Activated T-helper 2 cell treated with anti-CD3 and anti-CD28 coated beads, Interferon-gamma antibody, Interleukin-2, Interleukin-4, amounts not matched to agents 10 μg/mL and 5 μg/mL and 100 μg/mL, durations not matched to agents 14 hours and 24 hours and 36 hours (primary cell): ENCODE results near the gene MKRN2. TPM values are rescaled to one million over a fixed set of nuclear protein-coding genes. Genes with fewer than 3 reads are reported as not detected.
"Not testable (repeated sequence)": the region's sequence is repeated elsewhere in the genome, so short reads cannot be mapped to it uniquely, and the experiment has no call there.

Source experiments
- DNase-seq: peaks from one replicate; pipeline ENCODE4 v3.0.0; 2021; ENCODE audit warnings: low spot score
- H3K27ac Mint-ChIP-seq: one replicate; pipeline ENCODE4 v1.8.0; 2021; ENCODE audit warnings: mixed read lengths
- H3K27me3 Mint-ChIP-seq: one replicate; pipeline ENCODE4 v1.8.0; 2021; ENCODE audit warnings: low read depth, mixed read lengths
- H3K36me3 Mint-ChIP-seq: one replicate; pipeline ENCODE4 v1.8.0; 2021; ENCODE audit warnings: low read depth, mixed read lengths
- H3K4me1 Mint-ChIP-seq: one replicate; pipeline ENCODE4 v1.8.0; 2021; ENCODE audit warnings: low read depth, mixed read lengths
- H3K4me3 Mint-ChIP-seq: one replicate; pipeline ENCODE4 v1.8.0; 2021; ENCODE audit warnings: low read depth, mild to moderate bottlenecking, moderate library complexity, mixed read lengths
- H3K9me3 Mint-ChIP-seq: one replicate; pipeline ENCODE4 v1.8.0; 2021; ENCODE audit warnings: mixed read lengths
- intact Hi-C: fragments of 100-400 bp; cut with micrococcal nuclease; formaldehyde crosslinking; loops from one replicate; pipeline ENCODE4 v1.15.1; 2023
- total RNA-seq: library from RNA; stranded (reverse); gene quantifications from 2 replicates; pipeline ENCODE4 v1.2.3, GENCODE V29; 2022

Gene MKRN2
- total RNA-seq, 1 donor from 2014 or later, result 24.7 TPM

DNA sequence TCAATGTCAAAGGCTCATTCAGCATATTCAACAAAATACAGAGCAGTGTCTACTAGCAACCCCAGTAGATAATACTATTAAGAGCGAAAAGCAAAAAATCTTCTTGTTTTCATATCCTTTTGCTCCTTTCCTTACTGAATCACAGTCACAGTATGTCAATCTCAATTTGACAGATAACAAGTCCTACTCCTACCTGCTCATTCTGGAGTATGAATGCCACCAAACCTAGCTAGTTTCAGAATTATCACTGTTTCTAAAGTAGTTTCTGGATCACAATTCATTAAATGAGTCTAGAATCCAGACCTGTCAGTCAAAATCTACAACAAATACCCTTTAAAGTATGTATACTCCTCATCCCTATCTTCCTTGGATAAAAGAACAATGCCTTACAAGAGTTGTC, 51.5 kb downstream of the MKRN2 start:
- Mint-ChIP-seq H3K36me3 (peaks cover 65% of the 10 kb centered on the region), H3K27me3 (no peaks in the 10 kb centered on the region), H3K4me3 (no peak overlapping the region), H3K9me3 (no peaks in the 10 kb centered on the region), H3K4me1 (peaks cover 14% of the 10 kb centered on the region), H3K27ac (no peak overlapping the region)
- intact Hi-C loops, result no loop called here
- DNase-seq, result no peak

DNA sequence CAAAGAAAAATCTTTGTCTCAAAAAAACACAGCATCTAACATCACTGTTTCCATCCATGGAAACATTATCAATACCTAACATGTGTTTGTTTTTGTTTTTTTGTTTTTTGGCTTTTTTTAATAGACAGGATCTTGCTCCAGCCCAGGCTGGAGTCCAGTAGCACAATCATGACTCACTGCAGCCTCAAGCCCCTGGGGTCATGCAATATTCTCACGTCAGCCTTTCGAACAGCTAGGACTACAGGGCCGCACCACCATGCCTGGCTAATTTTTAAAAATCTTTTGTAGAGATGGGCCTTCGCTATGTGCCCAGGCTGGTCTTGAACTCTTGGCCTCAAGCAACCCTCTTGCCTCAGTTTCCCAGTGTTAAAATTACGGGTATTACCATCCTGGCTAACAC, 54.2 kb downstream of the MKRN2 start:
- Mint-ChIP-seq H3K36me3 (peaks cover 57% of the 10 kb centered on the region), H3K27me3 (no peaks in the 10 kb centered on the region), H3K4me1 (peaks cover 31% of the 10 kb centered on the region), H3K4me3 (no peak overlapping the region), H3K27ac (no peak overlapping the region), H3K9me3 (no peaks in the 10 kb centered on the region)
- no peak for DNase-seq
- intact Hi-C loops, result loop anchor here (5.0 kb wide), 1 partner anchor 51 kb away; the partner anchor contains the start of gene RAF1

DNA sequence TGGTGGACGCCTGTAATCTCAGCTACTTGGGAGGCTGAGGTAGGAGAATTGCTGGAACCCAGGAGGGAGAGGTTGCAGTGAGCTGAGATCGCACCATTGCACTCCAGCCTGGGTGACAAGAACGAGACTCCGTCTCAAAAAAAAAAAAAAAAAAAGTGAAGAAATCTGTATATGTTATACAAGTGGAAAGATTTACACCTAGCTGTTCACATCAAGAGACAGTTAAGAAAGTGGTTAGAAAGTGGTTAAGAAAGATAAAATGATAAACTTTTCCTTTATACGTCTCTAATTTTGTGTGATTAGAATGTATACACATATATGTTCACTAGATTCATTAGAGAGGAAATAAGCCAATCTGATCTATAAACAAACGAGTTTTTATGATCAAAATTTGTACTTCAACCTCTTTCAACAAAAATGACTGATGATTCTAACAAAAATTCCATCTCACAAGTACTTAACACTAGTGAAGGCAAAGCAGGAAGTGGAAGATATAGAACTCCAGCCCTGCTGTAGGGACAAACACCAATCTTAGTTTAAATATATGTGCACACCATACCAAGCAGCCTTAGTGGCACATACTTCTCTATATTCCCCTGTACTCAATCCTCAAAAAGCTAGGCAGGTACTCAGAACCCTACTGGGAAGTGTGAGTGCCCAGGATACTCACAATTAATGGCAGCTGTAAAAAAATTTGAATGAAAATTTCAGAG, 55.8 kb downstream of the MKRN2 start:
- peak overlapping the region; percentile 39 for H3K27ac Mint-ChIP-seq
- intact Hi-C loops, result loop anchor here (5.0 kb wide), 1 partner anchor 50 kb away; the partner anchor contains the start of gene RAF1
- H3K36me3 Mint-ChIP-seq, result peaks cover 54% of the 10 kb centered on the region
- no peaks in the 10 kb centered on the region for H3K27me3 Mint-ChIP-seq
- peaks cover 32% of the 10 kb centered on the region for H3K4me1 Mint-ChIP-seq
- H3K9me3 Mint-ChIP-seq, result no peaks in the 10 kb centered on the region
- no peak overlapping the region for H3K4me3 Mint-ChIP-seq
- DNase-seq, result no peak

DNA sequence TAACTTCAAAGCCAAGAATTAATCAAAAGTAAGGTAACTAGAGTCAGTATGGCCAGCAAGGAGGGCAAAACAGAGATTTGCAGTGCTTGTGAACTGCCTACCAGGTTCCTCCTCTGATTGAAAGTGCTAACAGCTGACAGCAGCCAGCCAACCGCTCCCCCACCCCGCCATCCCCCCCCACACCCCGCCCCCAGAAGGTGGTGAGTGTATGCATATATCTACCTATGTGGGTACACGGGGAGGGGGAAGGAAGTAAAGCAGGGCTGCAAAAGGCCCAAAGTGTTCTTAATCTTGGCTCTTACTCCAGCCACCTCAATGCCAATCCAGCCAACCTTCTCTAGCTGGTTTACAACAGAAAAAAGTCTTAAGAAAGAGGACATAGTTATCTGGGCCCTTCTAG, 56.4 kb downstream of the MKRN2 start:
- no peak overlapping the region for H3K4me3 Mint-ChIP-seq
- H3K27me3 Mint-ChIP-seq, result no peaks in the 10 kb centered on the region
- peaks cover 32% of the 10 kb centered on the region for H3K4me1 Mint-ChIP-seq
- DNase-seq, result no peak
- intact Hi-C loops, result loop anchor here (5.0 kb wide), 1 partner anchor 49 kb away; the partner anchor contains the start of gene RAF1
- peaks cover 53% of the 10 kb centered on the region for H3K36me3 Mint-ChIP-seq
- H3K9me3 Mint-ChIP-seq, result no peaks in the 10 kb centered on the region
- H3K27ac Mint-ChIP-seq, result peak overlapping the region; percentile 39

DNA sequence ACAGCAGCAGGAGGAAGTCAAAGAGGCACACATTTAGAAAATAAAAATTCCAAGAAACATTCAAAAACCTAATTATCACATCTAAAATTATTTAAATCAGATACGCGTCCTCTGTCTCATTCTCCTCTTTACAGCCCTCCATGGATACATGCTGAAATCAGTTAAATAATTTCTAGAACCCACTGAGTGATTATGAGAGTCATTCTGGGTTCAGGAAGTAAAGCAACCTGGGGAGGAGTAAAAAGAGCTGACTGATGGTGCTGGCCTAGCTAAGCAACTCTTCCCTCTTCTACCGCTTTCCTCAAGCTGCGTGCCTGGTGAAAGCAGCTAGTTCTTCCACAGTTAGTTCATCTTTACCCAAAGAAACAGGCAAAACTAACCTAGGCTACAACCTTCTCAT, 58.4 kb downstream of the MKRN2 start:
- no peaks in the 10 kb centered on the region for H3K27me3 Mint-ChIP-seq

DNA sequence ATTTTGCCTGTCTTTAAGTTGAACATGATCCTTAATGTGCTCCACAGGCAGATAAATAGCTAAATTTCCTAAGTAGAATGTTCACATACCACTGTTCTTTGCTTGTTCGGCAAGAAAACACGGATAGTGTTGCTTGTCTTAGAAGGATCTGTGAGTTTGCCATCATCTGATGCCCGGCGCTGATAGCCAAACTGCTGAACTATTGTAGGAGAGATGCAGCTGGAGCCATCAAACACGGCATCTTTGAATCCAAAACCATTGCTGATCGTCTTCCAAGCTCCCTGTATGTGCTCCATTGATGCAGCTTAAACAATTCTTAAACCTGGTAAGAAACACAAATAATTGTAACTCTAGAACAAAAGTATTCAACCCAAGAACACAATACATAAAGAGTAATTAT, 61.5 kb downstream of the MKRN2 start:
- intact Hi-C loops, result no loop called here
- H3K27me3 Mint-ChIP-seq, result no peaks in the 10 kb centered on the region

More for the DNA sequence above, 58.4 kb downstream of the MKRN2 start:
- no peak for DNase-seq
- peaks cover 45% of the 10 kb centered on the region for H3K36me3 Mint-ChIP-seq
- no peaks in the 10 kb centered on the region for H3K9me3 Mint-ChIP-seq
- H3K4me3 Mint-ChIP-seq, result no peak overlapping the region
- H3K27ac Mint-ChIP-seq, result no peak overlapping the region
- H3K4me1 Mint-ChIP-seq, result peaks cover 30% of the 10 kb centered on the region
- intact Hi-C loops, result no loop called here

DNA sequence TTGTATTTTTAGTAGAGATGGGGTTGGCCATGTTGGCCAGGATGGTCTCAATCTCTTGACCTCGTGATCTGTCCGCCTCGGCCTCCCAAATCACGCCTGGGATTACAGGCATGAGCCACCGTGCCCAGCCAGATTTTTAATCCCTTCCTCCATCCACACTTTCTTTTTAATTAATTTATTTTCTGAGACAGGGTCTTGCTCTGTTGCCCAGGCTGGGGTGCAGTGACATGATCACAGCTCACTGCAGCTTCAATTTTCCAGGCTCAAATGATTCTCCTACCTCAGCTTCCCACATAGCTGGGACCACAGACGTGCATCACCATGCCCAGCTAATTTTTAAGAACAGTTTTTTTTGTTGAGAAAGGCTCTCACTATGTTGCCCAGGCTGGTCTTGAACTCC, 63.4 kb downstream of the MKRN2 start:
- no peak overlapping the region for H3K4me3 Mint-ChIP-seq
- H3K4me1 Mint-ChIP-seq, result peaks cover 26% of the 10 kb centered on the region
- H3K36me3 Mint-ChIP-seq, result peaks cover 19% of the 10 kb centered on the region
- DNase-seq, result no peak
- no peak overlapping the region for H3K27ac Mint-ChIP-seq
- H3K27me3 Mint-ChIP-seq, result no peaks in the 10 kb centered on the region
- intact Hi-C loops, result no loop called here
- H3K9me3 Mint-ChIP-seq, result no peaks in the 10 kb centered on the region

More for the DNA sequence above, 61.5 kb downstream of the MKRN2 start:
- no peak overlapping the region for H3K27ac Mint-ChIP-seq
- no peaks in the 10 kb centered on the region for H3K9me3 Mint-ChIP-seq
- no peak for DNase-seq
- H3K4me1 Mint-ChIP-seq, result peaks cover 33% of the 10 kb centered on the region
- no peak overlapping the region for H3K4me3 Mint-ChIP-seq
- peaks cover 28% of the 10 kb centered on the region for H3K36me3 Mint-ChIP-seq

DNA sequence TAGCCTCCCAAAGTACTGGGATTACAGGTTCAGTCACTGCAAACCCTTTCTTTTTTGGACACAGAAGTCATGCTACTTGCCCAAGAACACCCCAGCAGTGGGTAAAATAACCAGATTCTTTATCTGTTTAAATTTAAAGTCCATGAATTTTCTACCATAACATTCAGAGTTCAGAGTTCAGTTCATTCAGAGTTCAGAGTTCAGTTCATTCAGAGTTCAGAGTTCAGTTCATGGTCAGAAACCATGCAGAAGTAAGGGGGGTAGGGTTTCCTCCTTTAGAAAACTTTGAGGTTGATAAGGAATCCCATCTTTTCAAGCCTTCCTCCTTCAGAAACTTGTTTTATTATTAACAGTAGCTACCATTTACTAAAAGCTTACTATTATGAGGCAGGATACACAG, 63.8 kb downstream of the MKRN2 start:
- Mint-ChIP-seq H3K4me3 (no peak overlapping the region), H3K27me3 (no peaks in the 10 kb centered on the region), H3K4me1 (peaks cover 28% of the 10 kb centered on the region), H3K36me3 (peaks cover 16% of the 10 kb centered on the region), H3K9me3 (no peaks in the 10 kb centered on the region), H3K27ac (no peak overlapping the region)
- intact Hi-C loops, result no loop called here
- DNase-seq, result no peak

DNA sequence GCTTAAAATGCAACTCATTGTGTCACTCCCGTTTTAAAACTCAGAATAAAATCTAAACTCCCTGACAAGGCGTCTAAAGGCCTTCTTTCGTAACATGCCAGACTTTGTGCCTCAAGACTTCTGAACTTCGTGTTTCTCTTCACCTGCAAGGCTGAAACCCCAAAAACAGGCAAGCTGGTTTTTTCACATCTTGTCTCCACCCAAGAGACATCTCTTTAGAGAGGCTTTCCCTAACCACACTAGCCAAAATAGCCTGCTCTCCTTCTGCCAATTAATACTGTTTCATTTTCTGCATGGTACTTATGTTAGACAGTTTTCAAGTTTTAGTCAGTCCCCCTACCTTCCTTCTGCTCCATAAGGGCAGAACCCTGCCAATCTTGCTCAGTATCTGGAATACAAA, 65.4 kb downstream of the MKRN2 start:
- H3K27ac Mint-ChIP-seq, result no peak overlapping the region
- intact Hi-C loops, result no loop called here
- no peaks in the 10 kb centered on the region for H3K9me3 Mint-ChIP-seq
- H3K4me1 Mint-ChIP-seq, result peaks cover 30% of the 10 kb centered on the region
- H3K27me3 Mint-ChIP-seq, result no peaks in the 10 kb centered on the region
- no peak overlapping the region for H3K4me3 Mint-ChIP-seq
- DNase-seq, result no peak
- H3K36me3 Mint-ChIP-seq, result peaks cover 8% of the 10 kb centered on the region

DNA sequence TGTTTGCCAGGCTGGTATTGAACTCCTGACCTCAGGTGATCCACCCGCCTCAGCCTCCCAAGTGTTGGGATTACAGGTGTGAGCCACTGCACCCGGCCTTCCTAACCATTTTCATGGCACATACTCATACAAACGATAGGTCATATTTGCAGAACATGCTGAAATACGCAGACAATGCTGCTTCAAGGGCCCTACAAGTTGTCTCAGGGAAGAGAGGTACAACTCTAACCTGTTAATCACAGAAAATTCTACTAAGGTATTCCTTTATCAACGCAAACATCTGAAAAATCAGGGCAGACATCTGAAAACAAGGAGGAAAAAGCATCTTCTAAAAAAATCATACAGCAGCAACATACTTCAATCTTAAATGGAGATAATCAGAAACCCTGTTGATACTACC, 67.2 kb downstream of the MKRN2 start:
- no peak for DNase-seq
- Mint-ChIP-seq H3K4me3 (no peak overlapping the region), H3K27me3 (no peaks in the 10 kb centered on the region), H3K36me3 (no peaks in the 10 kb centered on the region), H3K4me1 (peaks cover 35% of the 10 kb centered on the region), H3K9me3 (no peaks in the 10 kb centered on the region), H3K27ac (no peak overlapping the region)
- intact Hi-C loops, result no loop called here

DNA sequence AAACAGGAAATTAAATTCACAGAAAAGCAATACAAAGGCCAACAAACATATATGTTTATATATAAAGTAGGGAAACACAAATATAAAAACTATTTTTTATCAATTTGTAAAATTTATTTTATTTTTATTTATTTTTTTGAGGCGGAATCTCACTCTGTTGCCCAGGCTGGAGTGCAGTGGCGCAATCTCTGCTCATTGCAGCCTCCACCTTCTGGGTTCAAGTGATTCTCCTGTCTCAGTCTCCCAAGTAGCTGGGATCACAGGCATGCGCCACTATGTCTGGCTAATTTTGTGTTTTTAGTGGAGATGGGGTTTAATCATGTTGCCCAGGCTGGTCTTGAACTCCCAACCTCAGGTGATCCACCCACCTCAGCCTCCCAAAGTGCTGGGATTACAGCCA, 68.1 kb downstream of the MKRN2 start:
- H3K27ac Mint-ChIP-seq, DNase-seq, H3K4me3 Mint-ChIP-seq, H3K36me3 Mint-ChIP-seq, H3K27me3 Mint-ChIP-seq, intact Hi-C loops, H3K9me3 Mint-ChIP-seq: not testable (repeated sequence)
- H3K4me1 Mint-ChIP-seq, result peaks cover 35% of the 10 kb centered on the region

DNA sequence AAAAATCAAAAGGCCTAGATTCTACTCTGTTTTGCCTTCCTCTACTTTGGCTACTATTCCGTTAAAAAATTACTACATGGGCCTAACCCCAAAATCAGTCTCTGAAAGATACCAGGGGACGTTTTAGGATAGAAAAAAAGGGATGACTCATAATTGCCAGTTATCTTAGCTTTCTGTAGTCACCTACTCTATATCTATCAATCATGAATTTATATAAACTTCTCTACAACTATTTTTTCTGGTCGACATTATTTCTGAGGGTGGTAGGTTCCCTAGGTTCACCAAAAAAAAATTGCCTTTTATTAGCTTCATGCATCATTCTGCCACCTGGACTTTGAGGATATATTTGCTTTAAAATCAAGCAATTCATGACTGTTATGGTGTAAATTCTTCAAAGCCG, 70.5 kb downstream of the MKRN2 start:
- Mint-ChIP-seq H3K4me3 (no peak overlapping the region), H3K9me3 (no peaks in the 10 kb centered on the region), H3K36me3 (no peaks in the 10 kb centered on the region), H3K27ac (peak overlapping the region; percentile 13), H3K4me1 (peaks cover 31% of the 10 kb centered on the region), H3K27me3 (no peaks in the 10 kb centered on the region)
- intact Hi-C loops, result loop anchor here (2.0 kb wide), 1 partner anchor 35 kb away; no protein-coding TSS in a partner anchor
- DNase-seq, result no peak

DNA sequence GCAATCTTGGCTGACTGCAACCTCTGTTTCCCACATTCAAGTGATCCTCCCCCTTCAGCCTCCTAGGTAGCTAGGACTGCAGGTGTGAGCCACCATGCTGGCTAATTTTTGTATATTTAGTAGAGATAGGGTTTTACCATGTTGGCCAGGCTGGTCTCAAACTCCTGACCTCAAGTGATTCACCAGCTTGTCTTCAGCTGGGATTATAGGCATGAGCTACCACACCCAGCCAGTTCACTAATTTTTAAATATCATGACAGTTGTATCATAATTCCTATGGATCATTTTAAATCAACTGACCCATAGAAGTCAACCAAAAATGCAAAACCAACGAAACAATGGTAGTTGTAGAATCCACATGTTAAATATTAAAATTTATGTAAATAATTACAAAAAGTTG, 71.9 kb downstream of the MKRN2 start:
- H3K36me3 Mint-ChIP-seq, result peaks cover 7% of the 10 kb centered on the region
- intact Hi-C loops, result no loop called here
- H3K4me3 Mint-ChIP-seq, result no peak overlapping the region
- no peaks in the 10 kb centered on the region for H3K9me3 Mint-ChIP-seq
- DNase-seq, result no peak
- no peaks in the 10 kb centered on the region for H3K27me3 Mint-ChIP-seq
- peaks cover 32% of the 10 kb centered on the region for H3K4me1 Mint-ChIP-seq
- no peak overlapping the region for H3K27ac Mint-ChIP-seq
